DMS53 treated with DMSO at 0.1 percent for 48 hours (cell line): ENCODE data around the gene FFAR2.

Experiments used
- DNase-seq: peaks from one replicate; lab custom pipeline; 2025; ENCODE audit not compliant: unreplicated experiment; lab: John Stamatoyannopoulos, UW

The FFAR2 gene

GRCh38 chr19:35484252-35485036 lies 36.4 kb downstream of the FFAR2 start:
- DNase-seq, result no peak

GRCh38 chr19:35486268-35486708 lies 38.2 kb downstream of the FFAR2 start:
- DNase-seq, result no peak

- no peak for DNase-seq
These were observed 39.7 kb downstream of the FFAR2 start for GRCh38 chr19:35487656-35488182.

GRCh38 chr19:35488677-35489076 lies 40.6 kb downstream of the FFAR2 start:
- no peak for DNase-seq

- DNase-seq, result no peak
These were observed 42.3 kb downstream of the FFAR2 start, which contains the start of gene KRTDAP for GRCh38 chr19:35490364-35490763. Gene KRTDAP, minus strand, starts transcription at chr19:35490464. Its CDS starts 22 bp downstream, at chr19:35490442.

GRCh38 chr19:35491836-35492360 lies 43.8 kb downstream of the FFAR2 start:
- DNase-seq, result no peak

GRCh38 chr19:35493971-35494370 lies 45.9 kb downstream of the FFAR2 start:
- no peak for DNase-seq

GRCh38 chr19:35495107-35496064 lies 47.3 kb downstream of the FFAR2 start:
- DNase-seq, result peak; percentile 71

GRCh38 chr19:35497406-35497805 lies 49.3 kb downstream of the FFAR2 start:
- DNase-seq, result no peak

GRCh38 chr19:35498220-35498619 lies 50.2 kb downstream of the FFAR2 start:
- DNase-seq, result no peak

- no peak for DNase-seq
These were observed 51.0 kb downstream of the FFAR2 start for GRCh38 chr19:35498984-35499527.

- no peak for DNase-seq
These were observed 52.6 kb downstream of the FFAR2 start for GRCh38 chr19:35500611-35501010.
